NCI-H345 treated with DMSO at 0.1 percent for 48 hours (cell line): ENCODE results near the gene TGFBI.
A peak's percentile ranks its signal among the peaks of the same experiment; 100 is the strongest.

Experiments
- DNase-seq: peaks from one replicate; lab custom pipeline; 2025; ENCODE audit not compliant: unreplicated experiment; lab: John Stamatoyannopoulos, UW

The TGFBI gene

GRCh38 chr5:136086783-136087566 lies 58.2 kb downstream of the TGFBI start:
- DNase-seq, result no peak

GRCh38 chr5:136087961-136088871 lies 59.4 kb downstream of the TGFBI start:
- no peak for DNase-seq

- DNase-seq, result no peak
These were observed 61.0 kb downstream of the TGFBI start for GRCh38 chr5:136089791-136090190.

- DNase-seq, result no peak
These were observed 61.5 kb downstream of the TGFBI start for GRCh38 chr5:136090319-136090718.

- DNase-seq, result no peak
These were observed 65.6 kb downstream of the TGFBI start for GRCh38 chr5:136094189-136094912.

- DNase-seq, result peak; percentile 16
These were observed 66.3 kb downstream of the TGFBI start for GRCh38 chr5:136094913-136095641.

GRCh38 chr5:136098176-136098575 lies 69.4 kb downstream of the TGFBI start:
- no peak for DNase-seq

GRCh38 chr5:136099870-136100269 lies 71.1 kb downstream of the TGFBI start:
- no peak for DNase-seq

- no peak for DNase-seq
These were observed 73.1 kb downstream of the TGFBI start for GRCh38 chr5:136101884-136102283.

- no peak for DNase-seq
These were observed 74.3 kb downstream of the TGFBI start for GRCh38 chr5:136103118-136103517.

- DNase-seq, result no peak
These were observed 75.6 kb downstream of the TGFBI start for GRCh38 chr5:136104306-136104965.

GRCh38 chr5:136106351-136107031 lies 77.7 kb downstream of the TGFBI start:
- DNase-seq, result no peak

- no peak for DNase-seq
These were observed 79.4 kb downstream of the TGFBI start for GRCh38 chr5:136108180-136108611.

- DNase-seq, result no peak
These were observed 80.0 kb downstream of the TGFBI start for GRCh38 chr5:136108766-136109165.

GRCh38 chr5:136109453-136110135 lies 80.8 kb downstream of the TGFBI start:
- no peak for DNase-seq
